Activated CD8-positive, alpha-beta memory T cell treated with anti-CD3 and anti-CD28 coated beads, Interleukin-2, amount 50 U/mL, for 1 hour (primary cell): ENCODE results near the gene MATN4.

ENCODE experiments used
- DNase-seq: peaks from one replicate; pipeline ENCODE4 v3.0.0-alpha.2; 2020; ENCODE audit errors: extremely low read depth

The MATN4 gene

DNA sequence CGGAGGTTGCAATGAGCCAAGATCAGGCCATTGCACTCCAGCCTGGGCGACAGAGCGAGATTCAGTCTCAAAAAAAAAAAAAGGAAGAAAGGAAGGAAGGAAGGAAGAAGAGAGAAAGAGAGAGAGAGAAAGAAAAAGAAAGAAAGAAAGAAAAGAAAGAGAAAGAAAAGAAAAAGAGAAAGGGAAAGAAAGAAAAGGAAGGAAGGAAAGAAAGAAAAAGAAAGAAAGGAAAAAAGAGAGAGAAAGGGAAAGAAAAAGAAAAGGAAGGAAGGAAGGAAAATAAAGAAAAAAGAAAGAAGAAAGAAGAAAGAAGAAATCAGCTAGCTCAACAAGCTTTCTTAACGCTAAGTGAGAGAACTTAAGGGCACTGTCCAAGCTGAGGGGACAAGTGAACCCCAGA lies 7.6 kb upstream of the MATN4 start:
- DNase-seq = no peak

GRCh38 chr20:45313943-45314342 lies 5.8 kb upstream of the MATN4 start:
- no peak for DNase-seq

DNA sequence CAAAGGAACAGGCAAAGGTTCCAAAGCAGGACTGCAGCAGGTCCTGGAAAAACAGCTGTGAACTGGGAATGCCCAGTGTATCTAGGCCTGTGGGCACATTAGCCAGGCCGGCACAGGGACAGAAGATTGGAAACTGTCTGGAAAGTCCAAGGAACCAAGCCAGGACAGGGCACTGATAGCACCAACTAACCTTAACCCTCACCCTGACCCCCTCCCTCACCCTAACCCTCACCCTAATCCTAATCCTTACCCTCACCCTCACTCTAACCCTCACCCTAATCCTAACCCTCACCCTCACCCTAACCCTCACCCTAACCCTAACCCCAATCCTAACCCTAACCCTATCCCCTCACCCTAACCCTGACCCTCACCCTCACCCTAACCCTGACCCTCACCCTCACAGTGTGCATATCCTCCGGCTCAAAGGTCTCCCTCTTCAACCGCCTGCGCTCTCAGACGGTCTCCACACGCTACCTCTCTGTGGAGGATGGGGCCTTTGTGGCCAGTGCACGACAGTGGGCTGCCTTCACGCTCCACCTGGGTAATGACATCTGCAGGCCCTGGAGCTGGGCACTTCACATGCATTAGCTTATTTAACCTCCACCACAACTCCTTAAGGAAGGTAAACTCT lies 5.1 kb upstream of the MATN4 start:
- DNase-seq = no peak

DNA sequence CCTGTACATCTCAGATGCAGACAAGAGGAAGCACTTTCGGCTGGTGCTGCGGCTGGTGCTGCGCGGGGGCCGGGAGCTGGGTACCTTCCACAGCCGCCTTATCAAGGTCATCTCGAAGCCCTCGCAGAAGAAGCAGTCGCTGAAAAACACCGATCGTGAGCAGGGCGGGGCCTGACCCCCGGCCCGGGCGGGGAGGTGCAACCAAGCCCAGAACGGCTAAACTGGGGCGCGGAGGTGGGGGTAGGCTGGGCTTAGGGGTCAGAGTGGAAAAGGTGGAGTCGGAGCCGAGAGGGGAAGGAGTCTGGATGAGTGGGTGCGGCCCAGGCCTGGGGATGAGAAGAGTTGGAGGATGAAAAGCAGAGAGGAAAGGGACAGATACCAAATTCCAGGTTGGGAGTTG lies 4.1 kb upstream of the MATN4 start:
- no peak for DNase-seq

GRCh38 chr20:45311589-45312211 lies 3.6 kb upstream of the MATN4 start:
- DNase-seq = no peak

- no peak for DNase-seq
These were observed 976 bp upstream of the MATN4 start for GRCh38 chr20:45309075-45309474.

- no peak for DNase-seq
These were observed 941 bp downstream of the MATN4 start for GRCh38 chr20:45307076-45307640.

DNA sequence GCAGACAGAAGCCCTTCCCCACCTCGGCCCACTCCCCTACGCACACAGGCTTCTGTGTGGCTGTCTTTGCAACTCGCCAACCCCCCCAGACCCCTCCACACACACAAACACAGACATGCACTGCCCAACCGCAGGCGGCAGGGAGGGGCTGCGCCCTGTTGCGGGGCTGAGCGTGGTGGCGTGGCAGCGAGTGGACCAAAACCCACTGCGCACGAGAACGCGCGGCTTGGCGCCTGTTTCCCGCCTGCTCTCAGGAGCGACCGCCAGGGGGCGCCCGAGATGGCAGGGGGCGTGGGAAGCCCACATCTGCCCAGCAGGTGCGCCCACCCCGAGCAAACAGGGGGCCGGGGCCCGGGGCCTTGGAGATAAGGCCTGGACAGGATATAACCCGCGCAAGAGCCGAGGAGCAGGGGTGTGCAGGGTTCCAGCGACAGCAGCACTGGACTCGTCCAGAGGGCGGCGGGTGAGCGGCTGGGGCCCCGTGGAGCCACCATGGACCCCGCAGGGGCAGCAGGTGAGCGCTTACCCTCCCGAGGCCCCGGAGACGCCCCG lies 1.6 kb downstream of the MATN4 start, which contains the start of gene RBPJL:
TSS of gene RBPJL (plus strand) at position 410 of the 552 bp plus-strand sequence. CDS start at position 493, 83 bp downstream.
- no peak for DNase-seq

DNA sequence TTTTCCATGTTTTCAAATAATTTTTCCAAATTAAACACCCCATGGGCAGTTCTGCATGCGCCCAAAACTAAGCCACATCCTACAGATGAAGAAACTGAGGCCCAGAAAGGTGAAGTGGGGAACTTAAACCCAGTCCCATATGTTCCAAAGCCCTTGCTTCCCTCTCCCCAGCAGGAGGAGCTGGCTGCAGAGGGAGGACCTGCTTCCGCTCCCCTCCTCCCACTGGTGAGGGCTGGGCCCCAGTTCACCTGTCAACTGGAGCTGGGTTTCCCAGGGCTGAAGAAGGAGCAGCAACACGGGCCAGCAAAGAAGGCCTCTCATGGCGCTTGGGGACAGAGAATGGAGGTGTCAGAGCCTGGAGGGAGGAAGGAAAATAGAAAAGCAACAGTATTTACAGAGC lies 2.8 kb downstream of the MATN4 start:
- no peak for DNase-seq

- DNase-seq = no peak
These were observed 3.6 kb downstream of the MATN4 start for GRCh38 chr20:45304464-45304999.

DNA sequence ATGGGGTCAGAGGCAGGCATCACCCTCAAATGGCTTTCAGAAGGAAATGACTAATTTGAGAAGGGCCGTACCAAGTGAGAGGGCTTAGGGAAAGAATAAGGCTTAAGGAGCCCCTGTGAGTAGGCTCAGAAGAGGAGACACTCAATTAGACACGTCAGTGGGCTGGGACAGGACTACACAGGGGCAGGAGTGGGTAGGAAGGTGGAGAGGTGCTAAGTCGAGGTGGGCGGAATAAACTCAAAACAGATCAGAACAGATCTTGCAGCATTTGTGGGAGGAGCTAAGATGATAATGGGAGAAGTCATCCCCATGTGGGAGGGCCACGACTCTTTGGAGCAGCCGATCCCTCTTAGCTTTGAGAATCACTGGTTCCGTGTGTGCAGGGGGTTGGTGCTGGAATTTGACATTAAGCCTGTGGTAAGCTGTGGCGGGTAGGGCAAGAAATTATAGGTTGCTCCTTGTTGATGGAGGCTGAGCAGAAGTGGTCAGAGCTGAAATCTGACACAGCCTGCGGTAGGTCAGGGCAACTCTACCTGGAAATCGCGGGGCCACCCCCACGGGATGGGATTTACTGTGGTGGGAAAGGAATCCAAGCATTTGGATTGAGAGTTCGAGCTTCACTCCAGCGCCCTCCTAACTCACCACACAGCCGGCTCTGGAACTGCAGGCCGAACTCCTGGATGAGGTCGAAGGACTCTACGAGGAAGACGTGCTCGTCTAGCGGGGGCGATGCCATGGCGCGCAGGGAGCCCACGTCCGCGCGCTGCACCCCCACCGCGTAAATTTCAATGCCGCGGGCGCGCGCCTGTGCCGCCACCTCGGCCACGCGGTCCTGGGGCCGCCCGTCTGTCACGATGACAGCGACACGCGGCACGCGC lies 4.3 kb downstream of the MATN4 start:
- no peak for DNase-seq

GRCh38 chr20:45301824-45302271 lies 6.3 kb downstream of the MATN4 start:
- DNase-seq = no peak

DNA sequence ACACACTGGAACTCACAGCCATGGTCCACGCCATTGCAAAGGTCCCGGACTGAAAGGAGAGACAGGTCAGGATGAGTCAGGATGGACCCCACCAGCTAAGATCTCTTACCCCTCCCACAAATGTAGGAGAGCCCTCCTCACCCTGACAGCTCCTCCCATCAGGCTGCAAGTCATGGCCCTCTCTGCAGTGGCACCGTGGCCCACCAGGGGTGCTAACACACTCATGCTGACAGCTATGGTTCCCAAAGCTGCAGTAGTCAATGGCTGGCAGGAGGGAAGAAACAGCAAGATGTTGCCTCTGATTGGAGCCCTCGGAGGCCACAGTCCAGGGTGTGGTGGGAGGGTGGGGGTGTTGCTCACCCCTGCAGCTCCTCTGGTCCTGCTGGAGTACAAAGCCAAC lies 7.1 kb downstream of the MATN4 start:
- DNase-seq = no peak

DNA sequence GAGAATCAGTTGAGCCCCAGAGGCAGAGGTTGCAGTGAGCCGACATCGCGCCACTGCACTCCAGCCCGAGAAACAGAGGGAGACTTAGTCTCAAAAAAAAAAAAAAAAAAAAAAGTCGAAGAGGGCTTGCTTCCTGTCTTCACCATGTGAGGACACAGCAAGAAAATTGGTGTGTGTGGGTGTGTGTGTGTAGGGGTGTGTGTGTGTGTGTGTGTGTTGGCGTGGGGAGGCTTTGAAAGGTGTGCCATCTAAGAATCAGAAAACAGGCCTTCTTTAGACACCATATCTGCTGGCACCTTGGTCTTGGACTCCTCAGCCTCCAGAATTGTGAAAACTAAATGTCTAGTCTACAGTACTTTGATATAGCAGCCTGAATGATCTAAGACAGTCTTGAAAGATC lies 8.3 kb downstream of the MATN4 start:
- DNase-seq = no peak

GRCh38 chr20:45297786-45298497 lies 10.2 kb downstream of the MATN4 start:
- no peak for DNase-seq

GRCh38 chr20:45294659-45295058 lies 13.4 kb downstream of the MATN4 start:
- no peak for DNase-seq

DNA sequence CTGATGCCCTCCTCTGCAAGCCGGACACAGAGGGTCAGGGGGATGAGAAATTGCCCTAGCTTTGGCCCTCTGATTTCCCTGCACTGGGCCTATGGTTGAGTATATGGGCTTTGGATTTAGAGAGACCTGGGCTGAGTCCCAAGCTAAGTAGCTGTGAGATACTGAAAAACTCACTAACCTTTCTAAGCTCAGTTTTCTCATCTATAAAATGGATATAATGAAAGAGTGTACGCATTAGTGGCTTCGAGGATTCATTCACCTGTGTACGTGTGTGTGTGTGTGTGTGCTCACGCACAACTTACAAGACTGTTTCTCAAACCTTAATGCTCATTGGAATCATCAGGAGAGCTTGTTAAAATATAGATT lies 14.1 kb downstream of the MATN4 start:
- DNase-seq = no peak

DNA sequence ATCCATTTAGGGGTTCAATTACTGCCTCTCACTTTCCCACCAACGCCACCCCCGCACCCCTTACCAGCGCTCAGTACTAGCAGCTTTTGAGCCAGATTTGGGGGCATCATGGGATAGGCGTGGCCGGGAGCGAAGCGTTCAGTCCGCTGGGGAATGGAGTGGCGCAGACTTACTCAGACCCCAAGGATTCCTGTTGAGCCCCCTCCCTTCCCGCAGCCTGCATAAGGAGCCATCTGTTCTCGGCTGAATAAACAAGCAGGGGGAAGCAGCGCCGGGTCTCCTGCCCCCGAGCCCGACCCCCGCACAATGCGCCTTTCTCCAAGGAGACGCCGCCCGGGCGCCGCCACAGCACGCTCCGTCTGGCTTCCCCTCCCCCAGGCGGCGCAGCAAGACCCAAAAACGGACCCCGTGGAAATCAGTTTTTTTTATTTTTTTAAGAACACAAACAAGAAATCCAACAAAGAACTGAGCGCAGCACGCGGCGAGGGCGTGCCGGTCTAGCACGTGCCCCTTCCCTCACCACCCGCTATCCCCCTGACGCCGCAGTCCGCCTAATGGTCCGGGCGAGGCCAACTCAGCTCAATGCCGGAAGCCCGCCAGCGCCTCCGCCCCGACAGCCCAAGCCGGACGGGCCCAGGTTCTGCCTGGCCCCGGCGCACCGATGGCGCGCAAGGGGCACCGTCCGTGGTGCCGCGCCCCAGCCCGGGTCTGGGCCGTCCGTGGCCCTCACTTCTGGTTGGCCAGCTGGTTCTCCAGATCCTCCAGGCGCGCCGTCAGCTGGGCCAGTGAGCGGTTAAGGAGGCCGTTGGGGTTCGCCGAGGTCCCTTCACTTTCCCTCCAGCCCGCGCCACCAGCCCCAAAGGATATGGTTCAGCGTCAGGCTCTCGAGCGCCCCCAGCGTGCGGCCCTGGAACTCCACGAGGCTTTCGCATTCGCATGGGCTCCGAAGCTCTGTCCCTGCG lies 14.8 kb downstream of the MATN4 start:
- peak; percentile 30 for DNase-seq

GRCh38 chr20:45292343-45292742 lies 15.8 kb downstream of the MATN4 start:
- DNase-seq = no peak

GRCh38 chr20:45291526-45291925 lies 16.6 kb downstream of the MATN4 start:
- DNase-seq = no peak
